GM20431 (cell line): ENCODE data around the gene GMPR2.

Experiments used
- in situ Hi-C: fragments of 300-500 bp; cut with MseI, MboI; formaldehyde crosslinking; loops from one replicate; pipeline ENCODE4 v1.15.0; 2020; ENCODE audit warnings: low sequenced_read_pairs; ENCODE audit not compliant: unreplicated experiment

The GMPR2 gene

GRCh38 chr14:24232645-24233537 is at the start of gene GMPR2:
Gene GMPR2, plus strand, starts transcription at chr14:24232929. Its CDS starts 325 bp downstream, at chr14:24233254.
- in situ Hi-C loops: no loop called here

GRCh38 chr14:24183014-24183481 is 49.7 kb upstream of the GMPR2 start:
- in situ Hi-C loops: no loop called here

- in situ Hi-C loops: no loop called here
Measured at GRCh38 chr14:24184104-24184970, 48.4 kb upstream of the GMPR2 start.

GRCh38 chr14:24185026-24185425 is 47.7 kb upstream of the GMPR2 start:
- in situ Hi-C loops: no loop called here

- in situ Hi-C loops: no loop called here
Measured at GRCh38 chr14:24185741-24186140, 47.0 kb upstream of the GMPR2 start.

- in situ Hi-C loops: no loop called here
Measured at GRCh38 chr14:24186831-24187538, 45.7 kb upstream of the GMPR2 start.

GRCh38 chr14:24187539-24187915 is 45.2 kb upstream of the GMPR2 start:
- in situ Hi-C loops: no loop called here

- in situ Hi-C loops: no loop called here
Measured at GRCh38 chr14:24188251-24189058, 44.3 kb upstream of the GMPR2 start, which contains the start of gene IPO4. Gene IPO4, minus strand, starts transcription at chr14:24188816. Its CDS starts 29 bp downstream, at chr14:24188787.

GRCh38 chr14:24189059-24189375 is 43.7 kb upstream of the GMPR2 start:
- in situ Hi-C loops: no loop called here

GRCh38 chr14:24189460-24189859 is 43.3 kb upstream of the GMPR2 start:
- in situ Hi-C loops: no loop called here

GRCh38 chr14:24190416-24190815 is 42.3 kb upstream of the GMPR2 start:
- in situ Hi-C loops: no loop called here

- in situ Hi-C loops: no loop called here
Measured at GRCh38 chr14:24192933-24193332, 39.8 kb upstream of the GMPR2 start.

GRCh38 chr14:24194186-24194872 is 38.4 kb upstream of the GMPR2 start:
- in situ Hi-C loops: no loop called here

GRCh38 chr14:24194873-24195185 is 37.9 kb upstream of the GMPR2 start:
- in situ Hi-C loops: no loop called here

- in situ Hi-C loops: no loop called here
Measured at GRCh38 chr14:24195186-24196070, 37.3 kb upstream of the GMPR2 start, which contains the start of gene TM9SF1. Gene TM9SF1, minus strand, starts transcription at chr14:24195441. Its CDS starts 422 bp downstream, at chr14:24195019.

- in situ Hi-C loops: no loop called here
Measured at GRCh38 chr14:24196071-24197055, 36.4 kb upstream of the GMPR2 start.

- in situ Hi-C loops: no loop called here
Measured at GRCh38 chr14:24197056-24197450, 35.7 kb upstream of the GMPR2 start.
